Suprapubic skin (tissue), 4 donors: Measurements from ENCODE around the gene PBOV1.

ENCODE experiments used
- EP300 ChIP-seq: sonication (generic); formaldehyde crosslinking; IDR thresholded peaks from one replicate; pipeline ENCODE4 v1.6.1; 2017; ENCODE audit warnings: antibody characterized with exemption
- POLR2A ChIP-seq, 2 donors: fragments of 450-650 bp; IDR thresholded peaks; one replicate each; pipeline ENCODE4 v1.6.1; 2017; ENCODE audit warnings: antibody characterized with exemption in 2 of 2, mild to moderate bottlenecking in 2 of 2, moderate library complexity in 2 of 2
- POLR2AphosphoS5 ChIP-seq, 3 donors: sonication (generic); formaldehyde crosslinking; IDR thresholded peaks; one replicate each; pipeline ENCODE4 v1.6.1; 2017; ENCODE audit warnings: antibody characterized with exemption in 3 of 3
- TF ChIP-seq, protein P1 (sequence below), 2 donors: fragments of 200-600 bp in 1 of 2; fragments of 450-650 bp in 1 of 2; sonication (generic) in 1 of 2; IDR thresholded peaks; one replicate each; pipeline ENCODE4 v1.5.1; 2016 to 2019; ENCODE audit warnings: antibody characterized with exemption in 2 of 2, mild to moderate bottlenecking in 1 of 2, moderate library complexity in 1 of 2

DNA sequence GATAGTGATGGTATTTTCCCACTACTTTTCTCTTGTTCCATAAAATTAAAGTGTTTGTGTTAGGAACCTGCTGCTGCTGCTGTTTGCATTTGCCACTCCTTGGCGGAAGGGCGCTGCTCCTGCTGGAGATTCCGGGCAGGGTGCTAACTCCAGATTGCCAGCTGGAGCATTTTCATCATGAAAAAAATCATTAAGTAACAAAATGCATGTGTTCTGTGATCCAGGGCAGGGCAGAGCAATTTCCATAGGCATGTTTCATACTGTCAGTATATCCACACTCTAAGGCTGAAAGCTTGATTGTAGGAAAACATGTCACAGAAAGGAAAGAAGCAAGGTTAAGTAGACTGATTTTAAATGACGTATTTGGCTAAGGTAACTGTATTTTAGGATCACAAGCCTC, 24.0 kb downstream of the PBOV1 start:
- TF ChIP-seq, protein P1, sequence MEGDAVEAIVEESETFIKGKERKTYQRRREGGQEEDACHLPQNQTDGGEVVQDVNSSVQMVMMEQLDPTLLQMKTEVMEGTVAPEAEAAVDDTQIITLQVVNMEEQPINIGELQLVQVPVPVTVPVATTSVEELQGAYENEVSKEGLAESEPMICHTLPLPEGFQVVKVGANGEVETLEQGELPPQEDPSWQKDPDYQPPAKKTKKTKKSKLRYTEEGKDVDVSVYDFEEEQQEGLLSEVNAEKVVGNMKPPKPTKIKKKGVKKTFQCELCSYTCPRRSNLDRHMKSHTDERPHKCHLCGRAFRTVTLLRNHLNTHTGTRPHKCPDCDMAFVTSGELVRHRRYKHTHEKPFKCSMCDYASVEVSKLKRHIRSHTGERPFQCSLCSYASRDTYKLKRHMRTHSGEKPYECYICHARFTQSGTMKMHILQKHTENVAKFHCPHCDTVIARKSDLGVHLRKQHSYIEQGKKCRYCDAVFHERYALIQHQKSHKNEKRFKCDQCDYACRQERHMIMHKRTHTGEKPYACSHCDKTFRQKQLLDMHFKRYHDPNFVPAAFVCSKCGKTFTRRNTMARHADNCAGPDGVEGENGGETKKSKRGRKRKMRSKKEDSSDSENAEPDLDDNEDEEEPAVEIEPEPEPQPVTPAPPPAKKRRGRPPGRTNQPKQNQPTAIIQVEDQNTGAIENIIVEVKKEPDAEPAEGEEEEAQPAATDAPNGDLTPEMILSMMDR (IDR thresholded peaks at IDR 0.05) = no peak
- TF ChIP-seq POLR2A (IDR thresholded peaks at IDR 0.05) (no peak), POLR2AphosphoS5 (IDR thresholded peaks at IDR 0.05) (no peak), EP300 (no peak)
